Breast epithelium (tissue), 4 donors: Measurements from ENCODE around the gene CADPS. TPM values are rescaled to one million over a fixed set of nuclear protein-coding genes. Genes with fewer than 3 reads are reported as not detected.

Experiments
- DNase-seq, 2 donors: peaks; one replicate each; pipeline ENCODE4 v3.0.0-alpha.2; 2019; ENCODE audit warnings: low spot score in 2 of 2
- H3K27ac ChIP-seq, 2 donors: fragments of 200-600 bp; sonication (generic) in 1 of 2; one replicate each; pipeline ENCODE4 v1.5.1; 2016 to 2019; ENCODE audit warnings: mild to moderate bottlenecking in 1 of 2
- H3K27me3 ChIP-seq, 2 donors: fragments of 200-600 bp; sonication (generic) in 1 of 2; one replicate each; pipeline versions ENCODE4 v1.5.1 to v1.6.0; 2017 to 2019; ENCODE audit warnings: control low read depth in 1 of 2, mild to moderate bottlenecking in 1 of 2
- H3K36me3 ChIP-seq: fragments of 200-600 bp; one replicate; pipeline ENCODE4 v1.5.1; 2019
- H3K4me1 ChIP-seq, 2 donors: fragments of 200-600 bp; sonication (generic); one replicate each; pipeline ENCODE4 v1.5.1; 2016 to 2019; ENCODE audit warnings: control low read depth in 1 of 2
- H3K4me3 ChIP-seq, 3 donors: fragments of 200-600 bp; sonication (generic); 1 replicate in 2 of 3; 2 replicates in 1 of 3; pipeline ENCODE4 v1.5.1; 2016 to 2019; ENCODE audit warnings: mild to moderate bottlenecking in 3 of 3, moderate library complexity in 2 of 3
- H3K9me3 ChIP-seq, 2 donors: fragments of 200-600 bp; sonication (generic) in 1 of 2; one replicate each; pipeline ENCODE4 v1.5.1; 2016 to 2019; ENCODE audit warnings: control low read depth in 1 of 2
- CTCF ChIP-seq, 3 donors: fragments of 450-650 bp; IDR thresholded peaks; one replicate each; pipeline ENCODE4 v1.5.1; 2016 to 2017; ENCODE audit warnings: antibody characterized with exemption in 3 of 3, mild to moderate bottlenecking in 3 of 3, moderate library complexity in 3 of 3
- POLR2A ChIP-seq: fragments of 450-650 bp; IDR thresholded peaks from one replicate; pipeline ENCODE4 v1.6.1; 2016; ENCODE audit warnings: antibody characterized with exemption, mild to moderate bottlenecking, moderate library complexity
- POLR2AphosphoS5 ChIP-seq, 3 donors: sonication (generic); formaldehyde crosslinking; IDR thresholded peaks; one replicate each; pipeline ENCODE4 v1.6.1; 2017; ENCODE audit warnings: antibody characterized with exemption in 3 of 3
- intact Hi-C: fragments of 100-400 bp; cut with DNase I; formaldehyde crosslinking; loops from one replicate; pipeline ENCODE4 v1.15.1; 2023; ENCODE audit warnings: low total_unique reads
- total RNA-seq, 3 donors: library from RNA; depleted of rRNA; stranded (reverse); fragments of >200 nt; gene quantifications; one replicate each; pipeline ENCODE4 v1.1.0, GENCODE V29; 2016

The CADPS gene
- total RNA-seq, 3 donors from 2014 or later = under 0.01 to 45.8 (median 0.15) TPM

GRCh38 chr3:62604751-62605351, 270.4 kb downstream of the CADPS start:
- Histone ChIP-seq H3K4me3 (no peak overlapping the region), H3K36me3 (no peaks in the 10 kb centered on the region), H3K4me1 (no peaks in the 10 kb centered on the region), H3K27ac (no peak overlapping the region), H3K9me3 (no peaks in the 10 kb centered on the region), H3K27me3 (no peaks in the 10 kb centered on the region)
- intact Hi-C loops = no loop called here
- TF ChIP-seq POLR2A (no peak), POLR2AphosphoS5 (IDR thresholded peaks at IDR 0.05) (no peak), CTCF (IDR thresholded peaks at IDR 0.05) (no peak)
- DNase-seq = no peak

GRCh38 chr3:62604298-62604697, 270.9 kb downstream of the CADPS start:
- no peaks in the 10 kb centered on the region for H3K4me1 ChIP-seq
- no peak for TF ChIP-seq POLR2A
- TF ChIP-seq CTCF (IDR thresholded peaks at IDR 0.05) = no peak
- no peak for TF ChIP-seq POLR2AphosphoS5 (IDR thresholded peaks at IDR 0.05)
- no peak overlapping the region for H3K4me3 ChIP-seq
- intact Hi-C loops = no loop called here
- no peaks in the 10 kb centered on the region for H3K9me3 ChIP-seq
- no peak for DNase-seq
- no peaks in the 10 kb centered on the region for H3K36me3 ChIP-seq
- no peak overlapping the region for H3K27ac ChIP-seq
- no peaks in the 10 kb centered on the region for H3K27me3 ChIP-seq

GRCh38 chr3:62602987-62603386, 272.2 kb downstream of the CADPS start:
- H3K36me3 ChIP-seq = no peaks in the 10 kb centered on the region
- intact Hi-C loops = no loop called here
- H3K4me1 ChIP-seq = no peaks in the 10 kb centered on the region
- no peaks in the 10 kb centered on the region for H3K9me3 ChIP-seq
- DNase-seq = no peak
- no peak overlapping the region for H3K4me3 ChIP-seq
- TF ChIP-seq POLR2A (no peak), POLR2AphosphoS5 (IDR thresholded peaks at IDR 0.05) (no peak), CTCF (IDR thresholded peaks at IDR 0.05) (no peak)
- H3K27me3 ChIP-seq = no peaks in the 10 kb centered on the region
- H3K27ac ChIP-seq = no peak overlapping the region

- Histone ChIP-seq H3K27ac (no peak overlapping the region), H3K36me3 (no peaks in the 10 kb centered on the region), H3K4me3 (no peak overlapping the region), H3K27me3 (no peaks in the 10 kb centered on the region), H3K4me1 (no peaks in the 10 kb centered on the region), H3K9me3 (no peaks in the 10 kb centered on the region)
- no peak for DNase-seq
- intact Hi-C loops = no loop called here
- TF ChIP-seq CTCF (IDR thresholded peaks at IDR 0.05) (no peak), POLR2A (no peak), POLR2AphosphoS5 (IDR thresholded peaks at IDR 0.05) (no peak)
Observed at GRCh38 chr3:62602129-62602770, 273.0 kb downstream of the CADPS start.

GRCh38 chr3:62601238-62602070, 273.8 kb downstream of the CADPS start:
- no peak for DNase-seq
- intact Hi-C loops = no loop called here
- Histone ChIP-seq H3K9me3 (no peaks in the 10 kb centered on the region), H3K36me3 (no peaks in the 10 kb centered on the region), H3K27me3 (no peaks in the 10 kb centered on the region), H3K27ac (no peak overlapping the region), H3K4me1 (no peaks in the 10 kb centered on the region), H3K4me3 (no peak overlapping the region)
- TF ChIP-seq CTCF (IDR thresholded peaks at IDR 0.05) = no peak
- TF ChIP-seq POLR2A = no peak
- TF ChIP-seq POLR2AphosphoS5 (IDR thresholded peaks at IDR 0.05) = no peak
